Heart right ventricle (tissue), 16 donors: Measurements from ENCODE around the gene EMC9. TPM values are rescaled to one million over a fixed set of nuclear protein-coding genes. Genes with fewer than 3 reads are reported as not detected.

Source experiments
- ATAC-seq, 8 donors: fragments of 200-7000 bp; cut with Tn5 transposase; one replicate each; pipeline ENCODE4 v1.9.1; 2020; ENCODE audit warnings: mild to moderate bottlenecking in 8 of 8, moderate library complexity in 8 of 8, moderate number of reproducible peaks in 1 of 8
- DNase-seq, 2 donors: peaks; one replicate each; pipeline ENCODE4 v3.0.0-alpha.2; 2020
- H3K27ac ChIP-seq, 10 donors: fragments of 200-600 bp; sonication (generic) in 2 of 10; one replicate each; pipeline versions ENCODE4 v1.5.0 to v1.8.0; 2020 to 2022; ENCODE audit warnings: mild to moderate bottlenecking in 3 of 10
- H3K27me3 ChIP-seq, 7 donors: fragments of 200-600 bp; one replicate each; pipeline ENCODE4 v1.8.0; 2021 to 2022; ENCODE audit warnings: mild to moderate bottlenecking in 2 of 7
- H3K36me3 ChIP-seq, 9 donors: fragments of 200-600 bp; sonication (generic) in 1 of 9; one replicate each; pipeline versions ENCODE4 v1.5.0 to v1.8.0; 2020 to 2022; ENCODE audit warnings: mild to moderate bottlenecking in 2 of 9
- H3K4me1 ChIP-seq, 9 donors: fragments of 200-600 bp; sonication (generic) in 1 of 9; one replicate each; pipeline versions ENCODE4 v1.5.0 to v1.8.0; 2020 to 2022; ENCODE audit warnings: mild to moderate bottlenecking in 4 of 9
- H3K4me3 ChIP-seq, 10 donors: fragments of 200-600 bp; sonication (generic) in 2 of 10; one replicate each; pipeline versions ENCODE4 v1.5.0 to v1.8.0; 2020 to 2022; ENCODE audit warnings: mild to moderate bottlenecking in 7 of 10, moderate library complexity in 2 of 10
- H3K9me3 ChIP-seq, 11 donors: fragments of 200-600 bp in 10 of 11; sonication (generic) in 2 of 11; one replicate each; pipeline versions ENCODE4 v1.5.0 to v1.8.0; 2013 to 2022; ENCODE audit warnings: mild to moderate bottlenecking in 2 of 11, control low read depth in 1 of 11, moderate library complexity in 1 of 11
- WGBS, 2 donors: extraction: QIAGEN DNeasy Blood & Tissue Kit; methylation state at CpG; one replicate each; pipeline ENCODE4 v1.1.7; 2013; ENCODE audit warnings: inconsistent platforms in 1 of 2; 5-methylcytosine and 5-hydroxymethylcytosine counted together
- intact Hi-C, 10 donors: fragments of 100-400 bp; cut with DNase I; formaldehyde crosslinking; loops; one replicate each; pipeline versions ENCODE4 v1.11.1 to v1.14.2; 2022
- polyA plus RNA-seq, 2 donors: library from polyadenylated mRNA; stranded (reverse); fragments of 200-250 nt; gene quantifications; one replicate each; pipeline ENCODE4 v1.2.3, GENCODE V29; 2013
- total RNA-seq, 10 donors: library from RNA; stranded (reverse); fragmentation: NEBNext Ultra II Directional in 3 of 10; extraction: Animal tissue kit (Norgen Biotek cat#: 25700) in 3 of 10; gene quantifications; one replicate each; pipeline versions ENCODE4 v1.2.1 to v1.2.4, GENCODE V29; 2021 to 2023
- TF ChIP-seq, protein P1 (sequence below), 9 donors: fragments of 200-600 bp; sonication (generic) in 2 of 9; IDR thresholded peaks; one replicate each; pipeline versions ENCODE4 v1.5.0 to v1.8.0; 2021 to 2022; ENCODE audit warnings: antibody characterized with exemption in 9 of 9, mild to moderate bottlenecking in 5 of 9, moderate library complexity in 1 of 9
- donor health status: Arrhythmogenic right ventricular cardiomyopathy.
- donor health status: ischemic (EF 13 %, LVEDD 7.1; RV severe dilation, severe dysfunction).
- donor health status: healthy with polysubstance abuse.
- donor health status: DM: no; HTN: yes; CAD: no.
- donor health status: DM: no; HTN: no; CAD: no.
- donor health status: ischemic (EF 25% LVEDD 6.9; RV normal size, moderate dysfunction).
- donor health status: ischemic (EF 25% LVEDD 5.7; RV mildly dilated, moderate dysfunction).
- donor health status: healthy.
- donor health status: DM: yes; HTN: yes; CAD: no.
- donor health status: Ischemic cardiomyopathy.
- donor health status: ischemic (EF 35%, LVEDD 5.7; RV mildly dilated, moderate dysfunction).
- donor health status: nonischemic (EF 11% LVEDD 7.7; RV severe dilation, severe dysfunction).
- donor health status: DM: yes; HTN: yes; CAD: no.
- donor health status: PGD.
- donor health status: ischemic (EF 29% LVEDD 5.4; RV normal size, mild dysfunction).
- donor health status: nonischemic (EF 23%, LVEDD 6.1; RV moderate dilation, normal function).

EMC9 gene
- total and polyA plus RNA-seq, 12 donors = 10.2 to 44.3 (median 14.4) TPM

DNA sequence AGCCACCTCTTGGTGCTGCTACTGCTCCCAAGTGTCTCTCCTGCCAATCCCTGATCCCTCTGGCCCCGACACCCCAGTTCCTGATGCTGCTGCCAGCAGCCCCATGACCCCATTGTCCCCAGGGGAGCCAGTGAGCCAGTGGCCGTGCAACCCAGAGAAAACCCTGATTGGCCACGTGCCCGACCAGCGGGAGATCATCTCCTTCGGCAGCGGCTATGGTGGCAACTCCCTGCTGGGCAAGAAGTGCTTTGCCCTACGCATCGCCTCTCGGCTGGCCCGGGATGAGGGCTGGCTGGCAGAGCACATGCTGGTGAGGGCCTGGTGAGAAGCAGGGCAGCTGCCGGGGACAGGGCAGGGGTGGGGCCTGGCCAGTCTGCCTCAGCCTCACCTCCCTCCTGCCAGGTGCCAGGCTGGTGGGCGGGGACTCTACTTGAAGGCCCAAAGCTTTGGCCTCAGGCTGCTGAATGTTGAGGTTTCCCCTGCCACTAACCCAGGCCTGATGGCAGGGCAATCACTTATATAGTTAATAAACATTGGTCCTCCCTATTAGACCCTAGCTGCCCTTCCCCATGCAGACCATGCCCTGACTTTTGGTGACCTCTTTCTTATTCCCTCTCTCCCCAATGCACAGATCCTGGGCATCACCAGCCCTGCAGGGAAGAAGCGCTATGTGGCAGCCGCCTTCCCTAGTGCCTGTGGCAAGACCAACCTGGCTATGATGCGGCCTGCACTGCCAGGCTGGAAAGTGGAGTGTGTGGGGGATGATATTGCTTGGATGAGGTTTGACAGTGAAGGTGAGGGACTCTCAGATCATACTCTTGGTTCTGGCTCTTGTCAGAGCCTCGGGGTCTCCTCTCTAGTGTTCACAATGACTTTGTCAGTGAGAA lies 42.2 kb downstream of the EMC9 start:
- H3K4me1 ChIP-seq = peaks cover 0 to 17% (median 12%) of the 10 kb centered on the region in 9 donors
- no peaks in the 10 kb centered on the region for H3K9me3 ChIP-seq
- peaks cover 0 to 65% (median 0%) of the 10 kb centered on the region in 9 donors for H3K36me3 ChIP-seq
- intact Hi-C loops = loop anchor here in 1 of 10 donors (10.0 kb wide), 1 partner anchor 114 kb away; the partner anchor contains the start of gene DHRS4L2
- DNase-seq (no peak), ATAC-seq (no peak)
- no peaks in the 10 kb centered on the region for H3K27me3 ChIP-seq
- WGBS, 2 donors = 87 to 89% methylated on average over 17 of the region's 17 CpGs
- no peak overlapping the region for H3K4me3 ChIP-seq
- TF ChIP-seq, protein P1, sequence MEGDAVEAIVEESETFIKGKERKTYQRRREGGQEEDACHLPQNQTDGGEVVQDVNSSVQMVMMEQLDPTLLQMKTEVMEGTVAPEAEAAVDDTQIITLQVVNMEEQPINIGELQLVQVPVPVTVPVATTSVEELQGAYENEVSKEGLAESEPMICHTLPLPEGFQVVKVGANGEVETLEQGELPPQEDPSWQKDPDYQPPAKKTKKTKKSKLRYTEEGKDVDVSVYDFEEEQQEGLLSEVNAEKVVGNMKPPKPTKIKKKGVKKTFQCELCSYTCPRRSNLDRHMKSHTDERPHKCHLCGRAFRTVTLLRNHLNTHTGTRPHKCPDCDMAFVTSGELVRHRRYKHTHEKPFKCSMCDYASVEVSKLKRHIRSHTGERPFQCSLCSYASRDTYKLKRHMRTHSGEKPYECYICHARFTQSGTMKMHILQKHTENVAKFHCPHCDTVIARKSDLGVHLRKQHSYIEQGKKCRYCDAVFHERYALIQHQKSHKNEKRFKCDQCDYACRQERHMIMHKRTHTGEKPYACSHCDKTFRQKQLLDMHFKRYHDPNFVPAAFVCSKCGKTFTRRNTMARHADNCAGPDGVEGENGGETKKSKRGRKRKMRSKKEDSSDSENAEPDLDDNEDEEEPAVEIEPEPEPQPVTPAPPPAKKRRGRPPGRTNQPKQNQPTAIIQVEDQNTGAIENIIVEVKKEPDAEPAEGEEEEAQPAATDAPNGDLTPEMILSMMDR (IDR thresholded peaks at IDR 0.05) = no peak
- H3K27ac ChIP-seq = no peak overlapping the region

DNA sequence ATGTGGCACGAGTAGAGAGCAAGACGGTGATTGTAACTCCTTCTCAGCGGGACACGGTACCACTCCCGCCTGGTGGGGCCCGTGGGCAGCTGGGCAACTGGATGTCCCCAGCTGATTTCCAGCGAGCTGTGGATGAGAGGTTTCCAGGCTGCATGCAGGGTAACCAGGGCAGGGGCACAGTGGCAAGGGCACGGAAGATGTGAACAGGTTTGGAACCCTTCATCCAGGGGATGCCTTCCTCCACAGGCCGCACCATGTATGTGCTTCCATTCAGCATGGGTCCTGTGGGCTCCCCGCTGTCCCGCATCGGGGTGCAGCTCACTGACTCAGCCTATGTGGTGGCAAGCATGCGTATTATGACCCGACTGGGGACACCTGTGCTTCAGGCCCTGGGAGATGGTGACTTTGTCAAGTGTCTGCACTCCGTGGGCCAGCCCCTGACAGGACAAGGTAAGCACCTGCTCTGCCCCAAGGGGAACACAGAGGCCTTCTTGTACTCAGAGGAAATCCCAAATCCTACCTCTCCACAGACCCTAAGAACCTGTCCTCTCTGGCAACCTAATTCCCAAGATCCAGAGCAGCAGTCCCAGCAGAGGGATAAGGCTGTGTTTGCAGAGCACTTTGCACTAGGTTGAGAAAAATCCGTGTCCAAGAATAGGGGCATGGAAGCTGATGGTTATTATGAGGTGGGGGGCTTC lies 43.0 kb downstream of the EMC9 start:
- H3K36me3 ChIP-seq = peaks cover 0 to 57% (median 0%) of the 10 kb centered on the region in 9 donors
- 95 to 97% methylated on average over 16 of the region's 16 CpGs for WGBS, 2 donors
- H3K27me3 ChIP-seq = no peaks in the 10 kb centered on the region
- TF ChIP-seq, protein P1 (IDR thresholded peaks at IDR 0.05) = no peak
- no peak overlapping the region for H3K27ac ChIP-seq
- ATAC-seq (no peak), DNase-seq (no peak)
- H3K4me1 ChIP-seq = peaks cover 3 to 22% (median 16%) of the 10 kb centered on the region in 9 donors
- H3K9me3 ChIP-seq = no peaks in the 10 kb centered on the region
- no peak overlapping the region for H3K4me3 ChIP-seq
- intact Hi-C loops = loop anchor here in 1 of 10 donors (10.0 kb wide), 1 partner anchor 114 kb away; the partner anchor contains the start of gene DHRS4L2

DNA sequence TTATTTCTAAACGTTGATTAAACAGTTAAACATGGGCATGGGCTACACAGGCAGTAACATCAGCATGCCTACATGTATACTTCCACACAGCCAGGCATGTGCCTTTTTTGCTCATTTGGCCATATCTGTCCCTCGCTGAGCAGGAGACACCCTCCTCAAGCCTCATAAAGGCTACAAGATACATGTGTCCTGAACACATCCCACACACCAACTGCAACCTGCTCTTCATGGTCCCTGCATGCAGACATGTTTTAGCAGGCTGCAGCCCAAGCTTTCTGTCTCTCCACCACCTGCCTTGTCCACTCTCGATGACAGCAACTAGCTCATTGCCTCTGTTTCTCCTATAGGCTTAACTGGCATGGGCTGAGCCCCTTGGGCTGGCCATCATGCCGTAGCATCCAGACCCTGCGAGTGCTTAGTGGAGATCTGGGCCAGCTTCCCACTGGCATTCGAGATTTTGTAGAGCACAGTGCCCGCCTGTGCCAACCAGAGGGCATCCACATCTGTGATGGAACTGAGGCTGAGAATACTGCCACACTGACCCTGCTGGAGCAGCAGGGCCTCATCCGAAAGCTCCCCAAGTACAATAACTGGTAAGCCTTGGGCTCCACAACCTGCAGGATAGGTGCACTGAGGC lies 44.7 kb downstream of the EMC9 start:
- intact Hi-C loops = loop anchor here in 1 of 10 donors (10.0 kb wide), 1 partner anchor 112 kb away; the partner anchor contains the start of gene DHRS4L2
- DNase-seq (no peak), ATAC-seq (no peak)
- 94 to 97% methylated on average over 8 of the region's 8 CpGs for WGBS, 2 donors
- peaks cover 3 to 32% (median 21%) of the 10 kb centered on the region in 9 donors for H3K4me1 ChIP-seq
- TF ChIP-seq, protein P1 (IDR thresholded peaks at IDR 0.05) = no peak
- H3K4me3 ChIP-seq = no peak overlapping the region
- H3K27me3 ChIP-seq = no peaks in the 10 kb centered on the region
- H3K36me3 ChIP-seq = peaks cover 0 to 40% (median 0%) of the 10 kb centered on the region in 9 donors
- no peaks in the 10 kb centered on the region for H3K9me3 ChIP-seq
- no peak overlapping the region for H3K27ac ChIP-seq
